Stimulated activated CD4-positive, alpha-beta T cell treated with anti-CD3 and anti-CD28 coated beads, Interleukin-15, amount 100 ng/mL, for 48 hours (primary cell): ENCODE results near the gene S100A8.
A peak's percentile ranks its signal among the peaks of the same experiment; 100 is the strongest.

Source experiments
- DNase-seq, 2 donors: peaks; one replicate each; pipeline ENCODE4 v3.0.0-alpha.2; 2020; ENCODE audit warnings: low read depth in 2 of 2

The S100A8 gene

DNA sequence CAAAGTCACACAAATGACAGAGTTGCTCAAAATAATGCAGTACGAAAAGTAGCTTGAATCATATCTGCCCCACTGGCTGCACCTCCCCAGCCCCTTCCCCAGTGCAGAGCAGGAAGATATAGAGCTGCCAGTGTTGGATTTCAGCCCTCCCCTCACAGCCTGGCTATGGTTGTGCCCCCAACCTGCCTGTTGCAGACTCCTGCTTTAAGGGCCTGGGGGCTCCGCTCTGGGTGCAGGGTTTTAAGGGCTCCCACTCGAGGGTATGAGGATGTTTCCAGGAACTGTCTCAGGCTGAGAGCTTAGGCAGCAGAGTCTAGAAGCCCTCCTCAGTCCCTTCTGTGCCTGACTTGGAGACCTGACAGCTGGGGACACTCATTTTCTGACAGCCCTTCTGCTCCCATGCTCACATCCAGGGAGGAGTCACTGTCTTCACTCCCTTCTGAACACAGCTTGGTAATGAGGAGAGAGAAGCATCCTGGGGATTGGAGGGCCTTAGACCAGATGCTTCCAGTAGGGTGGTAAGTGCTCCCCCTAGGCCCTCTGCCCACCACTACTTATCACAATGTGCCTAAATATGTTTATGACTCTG is 28.6 kb downstream of the S100A8 start:
- DNase-seq: no peak

DNA sequence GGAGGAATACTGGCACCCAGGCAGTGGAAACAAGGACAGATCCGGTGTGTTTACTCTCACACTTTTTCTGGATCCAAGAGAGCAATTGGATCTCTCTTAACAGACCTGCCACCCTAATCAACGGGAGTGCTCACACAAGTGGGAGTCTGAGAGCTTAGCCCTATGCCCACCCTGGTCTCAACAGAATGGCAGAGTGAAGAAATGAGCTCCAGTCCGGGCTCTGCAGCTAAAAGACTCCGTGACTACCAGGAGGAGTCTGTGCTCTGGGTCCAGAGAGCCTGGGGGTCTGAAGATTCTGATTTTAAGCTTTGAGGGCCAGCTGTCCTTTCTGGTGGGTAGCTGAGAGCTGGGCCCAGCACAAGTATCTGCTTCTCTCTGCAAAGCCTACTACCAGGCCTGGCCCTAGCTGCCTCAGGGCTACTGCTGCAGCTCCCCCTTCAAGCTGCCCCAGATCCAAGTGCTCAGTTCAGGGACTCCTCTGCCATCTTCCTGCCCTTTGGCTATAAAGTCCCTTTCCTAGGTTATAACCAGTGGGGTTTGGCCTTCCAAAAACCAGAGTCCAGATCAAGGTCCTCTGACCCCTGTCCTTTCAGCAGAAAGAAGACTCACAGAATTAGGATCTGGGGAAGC is 29.3 kb downstream of the S100A8 start:
- no peak for DNase-seq

DNA sequence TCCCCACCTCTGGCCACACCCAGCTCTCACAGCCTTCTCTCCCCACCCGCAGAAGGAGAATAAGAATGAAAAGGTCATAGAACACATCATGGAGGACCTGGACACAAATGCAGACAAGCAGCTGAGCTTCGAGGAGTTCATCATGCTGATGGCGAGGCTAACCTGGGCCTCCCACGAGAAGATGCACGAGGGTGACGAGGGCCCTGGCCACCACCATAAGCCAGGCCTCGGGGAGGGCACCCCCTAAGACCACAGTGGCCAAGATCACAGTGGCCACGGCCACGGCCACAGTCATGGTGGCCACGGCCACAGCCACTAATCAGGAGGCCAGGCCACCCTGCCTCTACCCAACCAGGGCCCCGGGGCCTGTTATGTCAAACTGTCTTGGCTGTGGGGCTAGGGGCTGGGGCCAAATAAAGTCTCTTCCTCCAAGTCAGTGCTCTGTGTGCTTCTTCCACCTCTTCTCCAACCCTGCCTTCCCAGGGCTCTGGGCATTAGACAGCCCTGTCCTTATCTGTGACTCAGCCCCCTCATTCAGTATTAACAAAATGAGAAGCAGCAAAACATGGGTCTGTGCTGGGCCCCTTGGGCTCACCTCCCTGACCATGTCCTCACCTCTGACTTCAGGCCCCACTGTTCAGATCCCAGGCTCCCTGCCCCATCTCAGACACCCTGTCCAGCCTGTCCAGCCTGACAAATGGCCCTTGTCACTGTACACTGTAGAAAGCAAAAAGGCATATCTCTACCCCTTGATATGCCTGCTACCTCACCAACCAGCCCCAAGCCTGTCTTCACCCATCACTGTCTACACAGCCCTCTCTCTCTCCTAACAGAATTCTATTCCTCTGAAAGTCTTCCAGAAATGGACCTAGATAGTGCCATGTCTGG is 30.0 kb downstream of the S100A8 start:
- DNase-seq: no peak

DNA sequence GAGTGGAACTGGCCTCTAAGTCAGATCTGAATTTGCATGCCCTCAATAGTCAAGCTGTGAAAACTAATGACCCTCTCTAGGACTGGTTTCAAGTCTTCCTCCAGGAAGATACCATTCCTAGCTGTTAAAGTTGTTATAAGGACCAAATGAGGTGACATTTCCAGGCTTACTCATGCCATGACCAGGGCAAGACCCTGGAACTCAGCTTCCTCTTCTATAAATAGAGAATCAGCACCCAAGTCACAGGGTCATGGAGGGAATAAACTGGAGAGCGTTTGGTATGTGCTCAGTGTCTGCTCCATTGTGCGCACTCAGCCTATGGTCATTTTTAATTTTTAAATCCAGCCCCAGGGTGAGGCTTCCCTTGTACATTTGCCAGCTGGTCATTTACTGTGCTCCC is 30.7 kb downstream of the S100A8 start:
- no peak for DNase-seq

DNA sequence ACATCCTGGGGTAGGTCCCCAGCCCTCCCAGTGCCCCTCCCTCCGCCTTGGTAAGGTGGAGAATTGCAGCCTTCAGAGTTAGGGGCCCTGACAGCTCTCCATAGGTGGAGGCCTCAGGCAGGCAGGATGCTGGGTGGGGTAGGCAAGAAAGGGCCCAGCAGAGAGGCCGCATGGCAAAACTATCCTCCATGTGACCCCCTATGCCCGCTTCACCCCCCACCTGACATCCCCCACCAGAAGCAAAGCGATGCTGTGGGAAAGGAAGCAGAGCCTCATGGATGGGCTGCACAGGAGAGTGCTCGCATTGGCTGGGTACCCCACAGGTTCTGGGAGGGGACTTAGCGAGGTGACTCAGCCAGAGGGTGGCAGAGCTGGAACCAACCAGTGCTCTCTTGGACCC is 31.6 kb downstream of the S100A8 start:
- no peak for DNase-seq

DNA sequence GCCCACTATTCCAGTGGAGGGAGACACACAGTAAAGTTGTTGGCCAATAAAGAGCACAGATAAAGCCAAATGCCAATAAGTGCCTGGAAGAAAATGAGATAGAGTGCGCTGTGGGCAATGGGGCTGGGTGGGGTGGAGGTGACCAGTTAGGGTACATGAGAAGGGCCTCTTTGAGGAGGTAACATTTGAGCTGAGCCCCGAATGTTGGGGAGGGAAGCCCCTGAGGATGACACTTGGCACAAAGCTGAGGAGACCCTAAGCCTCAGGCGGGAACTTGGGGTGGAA is 32.2 kb downstream of the S100A8 start:
- no peak for DNase-seq

DNA sequence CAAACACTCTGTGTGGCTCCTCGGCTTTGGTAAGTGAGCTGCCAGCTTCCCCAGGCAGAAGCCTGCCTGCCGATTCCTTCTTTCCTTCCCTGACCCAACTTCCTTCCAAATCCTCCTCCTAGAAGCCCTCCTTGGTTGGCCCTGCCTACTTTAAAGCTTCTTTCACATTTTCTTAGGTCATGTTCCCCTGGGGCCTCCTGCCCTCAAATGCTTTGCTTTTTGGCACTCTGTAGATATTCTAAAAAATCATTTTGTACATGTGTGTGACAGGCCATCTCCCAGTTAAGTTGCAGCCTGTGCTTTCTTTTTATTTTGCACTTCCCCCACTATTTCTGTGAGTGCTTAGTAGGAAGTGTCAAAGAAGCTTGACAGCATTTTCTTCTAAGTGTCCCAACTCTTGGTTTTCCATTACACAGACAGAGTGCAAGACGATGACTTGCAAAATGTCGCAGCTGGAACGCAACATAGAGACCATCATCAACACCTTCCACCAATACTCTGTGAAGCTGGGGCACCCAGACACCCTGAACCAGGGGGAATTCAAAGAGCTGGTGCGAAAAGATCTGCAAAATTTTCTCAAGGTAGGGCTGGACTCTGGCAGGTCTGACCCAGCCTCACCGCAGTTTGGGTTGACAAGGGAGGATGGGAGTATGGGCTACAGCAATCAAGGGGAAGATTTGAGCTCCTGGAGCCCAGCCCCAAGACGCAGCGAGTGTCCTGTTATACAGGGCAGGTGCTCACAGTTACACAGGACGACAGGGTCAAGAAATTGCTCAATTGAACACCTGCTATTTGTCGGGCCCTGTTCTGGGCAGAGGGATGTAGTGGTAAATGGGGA is 32.8 kb downstream of the S100A8 start, which contains the start of gene S100A9:
TSS of gene S100A9 (plus strand) at position 2 of the 838 bp plus-strand sequence. CDS start at position 432, 430 bp downstream.
- DNase-seq: no peak

DNA sequence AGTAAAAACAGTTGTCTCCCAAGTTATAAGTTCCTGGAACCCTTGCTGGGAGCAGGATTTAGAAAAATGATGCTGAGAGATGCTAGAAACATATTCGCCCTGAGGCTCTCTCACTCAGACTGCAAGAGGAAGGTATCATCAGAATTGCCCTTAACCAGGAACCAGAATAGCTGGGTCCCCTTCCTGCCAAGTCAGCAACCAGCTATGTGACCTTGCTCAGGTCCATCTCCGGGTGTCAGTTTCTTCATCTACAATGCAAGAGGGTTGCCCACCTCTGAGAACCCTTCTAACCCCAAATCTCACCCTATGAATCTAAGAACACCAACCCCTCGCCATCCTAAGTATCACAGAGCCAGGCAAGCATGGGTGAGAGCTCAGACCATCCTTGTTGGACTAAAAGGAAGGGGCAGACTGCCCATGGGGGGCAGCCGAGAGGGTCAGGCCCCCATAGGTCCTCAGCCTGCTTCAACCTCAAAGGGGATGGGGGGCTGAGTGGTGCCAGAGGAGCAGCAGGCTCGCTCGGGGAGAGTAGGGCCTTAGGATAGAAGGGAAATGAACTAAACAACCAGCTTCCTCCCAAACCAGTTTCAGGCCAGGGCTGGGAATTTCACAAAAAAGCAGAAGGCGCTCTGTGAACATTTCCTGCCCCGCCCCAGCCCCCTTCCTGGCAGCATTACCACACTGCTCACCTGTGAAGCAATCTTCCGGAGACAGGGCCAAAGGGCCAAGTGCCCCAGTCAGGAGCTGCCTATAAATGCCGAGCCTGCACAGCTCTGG is 33.6 kb downstream of the S100A8 start:
- DNase-seq: no peak

DNA sequence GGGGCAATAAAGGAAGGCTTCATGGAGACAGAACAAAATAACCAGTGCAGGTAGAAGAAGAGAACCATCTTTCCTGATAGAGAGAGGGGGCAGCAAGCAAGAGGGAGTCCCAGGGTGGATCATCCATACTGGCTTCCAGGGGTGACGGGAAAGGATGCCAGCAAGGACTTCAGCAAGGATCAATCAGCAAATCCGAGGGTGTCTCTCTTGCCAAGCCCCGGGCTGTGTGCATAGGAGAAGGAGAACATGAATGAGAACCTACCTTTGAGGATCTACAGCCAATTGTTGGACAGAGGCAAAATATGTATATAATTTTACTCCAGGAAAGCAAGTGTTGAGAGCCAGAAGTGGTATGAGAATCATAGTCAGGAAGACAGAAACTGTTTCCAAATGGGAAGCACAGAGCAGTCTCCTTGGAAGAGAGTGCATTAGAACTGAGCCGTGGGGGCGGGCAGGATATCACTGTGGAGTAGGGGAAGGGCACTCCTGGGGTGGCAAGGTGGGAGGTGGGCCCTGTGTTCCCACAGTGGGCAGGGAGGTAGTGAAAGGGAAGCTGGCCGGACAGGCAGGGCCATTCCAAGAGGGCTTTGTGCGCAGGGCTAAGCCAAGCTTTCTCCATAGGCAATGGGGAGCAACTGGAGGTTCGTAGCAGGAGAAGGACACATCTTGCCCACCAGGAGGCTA is 34.3 kb downstream of the S100A8 start:
- no peak for DNase-seq

DNA sequence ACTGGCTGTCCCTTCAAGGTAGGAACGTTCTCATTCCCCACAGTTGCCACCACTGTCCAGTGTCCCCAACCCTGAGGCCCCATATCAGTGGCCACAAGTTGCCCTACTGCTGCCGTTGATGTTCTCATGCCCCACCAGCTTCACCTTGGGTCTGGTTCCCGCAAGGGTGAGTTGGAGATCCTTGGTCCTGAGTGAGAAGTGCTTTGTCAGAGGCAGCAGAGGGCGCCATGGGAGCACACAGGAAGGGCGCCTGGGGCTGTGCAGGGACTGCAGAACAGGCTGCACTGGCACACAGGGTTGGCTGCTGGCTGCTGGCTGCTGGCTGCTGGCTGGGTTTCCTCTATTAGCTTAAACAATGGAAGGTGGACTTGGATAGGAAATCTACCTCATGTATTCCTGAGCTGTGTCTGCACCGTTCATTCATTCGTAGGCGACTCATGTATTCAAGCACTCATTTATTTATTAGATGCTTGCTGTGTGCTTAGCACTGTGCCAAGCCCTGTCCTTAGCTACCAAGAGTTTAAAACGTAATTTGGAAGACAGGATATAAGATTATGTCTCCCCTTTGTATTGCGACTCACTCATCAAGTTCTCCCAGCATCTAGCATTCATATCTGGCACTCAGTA is 35.3 kb downstream of the S100A8 start:
- DNase-seq: peak; percentile 29 to 32

DNA sequence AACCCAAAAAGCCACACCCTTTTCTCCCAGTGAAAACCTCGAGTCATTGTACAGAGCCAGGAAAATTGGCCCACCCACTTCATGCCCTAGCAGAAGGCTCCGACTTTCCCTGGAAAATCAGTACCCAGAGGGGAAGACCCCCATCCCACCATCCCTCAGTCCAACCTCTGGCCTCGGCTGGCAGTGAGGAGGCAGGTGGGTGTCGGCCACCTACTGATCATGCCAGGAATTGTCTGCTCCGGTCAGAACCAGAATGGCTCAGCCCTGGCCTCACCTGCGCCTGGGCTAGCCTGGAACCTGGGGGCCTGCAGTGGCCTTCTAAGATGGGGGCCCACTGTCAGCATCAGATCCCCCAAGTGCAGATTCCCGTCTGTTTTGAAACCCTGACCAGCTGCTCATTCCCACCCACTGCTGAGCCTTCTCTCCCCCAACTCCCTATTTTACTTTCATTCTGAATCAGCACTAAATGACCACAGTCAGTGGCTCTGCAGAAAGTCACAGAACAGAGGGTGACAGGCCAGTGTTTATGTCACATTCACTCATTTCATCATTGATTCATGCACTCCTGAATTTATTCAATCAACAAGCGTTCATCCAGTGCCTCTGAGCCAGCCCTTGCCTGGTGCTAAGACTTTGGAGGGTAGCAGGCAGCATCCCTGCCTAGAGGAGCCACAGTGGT is 36.2 kb downstream of the S100A8 start:
- DNase-seq: no peak

DNA sequence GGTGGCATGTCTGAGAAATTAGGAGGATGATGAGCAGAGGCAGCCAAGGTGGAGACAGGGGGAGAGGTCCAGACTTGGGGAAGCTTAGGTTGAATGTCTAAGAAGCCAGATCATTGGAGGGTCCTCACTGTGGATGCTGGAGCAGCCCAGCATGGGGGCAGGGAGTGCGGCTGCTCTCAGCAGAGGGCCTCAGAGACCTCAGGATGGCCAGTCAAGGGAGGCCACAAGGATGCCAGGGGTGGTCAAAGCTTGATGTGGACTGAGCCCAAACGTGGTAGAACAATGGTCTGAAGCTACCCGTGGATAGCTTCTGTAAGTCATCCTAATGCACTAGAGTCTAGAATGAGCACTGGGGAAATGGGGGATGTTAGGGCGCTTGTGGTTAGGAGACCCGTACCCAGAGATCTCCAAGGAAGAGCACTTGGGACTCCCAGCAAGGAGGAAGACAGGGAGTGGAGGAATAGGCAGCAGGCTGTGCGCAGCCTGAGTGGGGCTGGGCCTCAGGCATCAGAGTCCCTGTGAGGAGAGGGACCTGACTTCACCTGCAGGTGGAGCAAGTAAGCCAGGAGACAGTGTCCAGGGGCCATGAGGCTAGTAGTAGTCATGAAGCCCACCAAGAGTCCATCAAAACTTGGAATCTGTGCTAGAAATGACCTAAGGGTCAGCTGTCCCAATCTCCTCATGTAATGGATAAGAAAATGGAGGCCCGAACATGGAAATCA is 37.5 kb downstream of the S100A8 start:
- DNase-seq: no peak

DNA sequence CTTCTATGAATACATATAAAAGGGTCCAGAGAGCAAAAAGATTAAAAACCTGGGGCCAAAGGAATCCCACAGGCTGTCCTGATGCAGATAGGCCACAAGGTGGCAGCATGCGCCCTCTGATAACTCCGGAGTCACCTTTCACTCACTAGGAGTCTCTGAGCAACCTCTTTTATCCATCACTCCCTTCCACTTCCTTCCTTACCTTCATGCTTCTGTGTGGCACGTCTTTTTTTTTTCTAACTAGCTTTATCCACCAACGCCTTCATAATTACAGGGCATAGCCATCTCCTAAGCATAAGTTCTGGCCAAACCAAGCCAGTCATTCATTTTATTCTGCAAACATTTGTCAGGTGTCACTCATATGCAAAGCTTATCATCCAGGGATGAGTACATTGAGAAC is 38.4 kb downstream of the S100A8 start:
- peak; percentile 43 to 48 for DNase-seq

DNA sequence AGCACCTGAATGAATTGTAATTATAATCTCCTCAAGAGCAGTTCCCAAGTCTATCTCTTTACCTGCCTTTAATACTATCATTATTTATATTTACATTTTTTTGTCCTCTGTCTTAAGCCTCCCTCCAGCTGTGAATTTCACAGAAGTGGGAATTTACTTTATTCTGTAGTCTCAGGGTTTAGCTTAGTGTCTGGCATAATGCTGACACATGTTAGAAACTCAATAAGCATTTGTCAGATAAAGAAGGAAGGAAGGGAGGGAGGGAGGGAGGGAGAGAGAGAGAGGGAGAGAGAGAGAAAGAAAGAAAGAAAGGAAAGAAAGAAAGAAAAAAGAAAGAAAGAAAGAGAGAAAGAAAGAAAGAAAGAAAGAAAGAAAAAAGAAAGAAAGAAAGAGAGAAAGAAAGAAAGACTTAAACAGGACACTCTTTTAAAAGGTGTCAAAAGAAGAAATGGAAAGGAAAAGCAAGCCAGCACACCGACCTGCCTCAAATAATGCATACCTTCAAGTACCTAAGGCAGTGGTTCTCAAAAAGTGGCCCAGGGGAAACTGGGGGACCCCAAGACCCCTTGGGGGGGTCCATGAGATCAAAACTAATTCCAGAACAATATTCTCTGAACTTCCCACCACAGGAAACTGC is 40.4 kb downstream of the S100A8 start:
- DNase-seq: no peak

DNA sequence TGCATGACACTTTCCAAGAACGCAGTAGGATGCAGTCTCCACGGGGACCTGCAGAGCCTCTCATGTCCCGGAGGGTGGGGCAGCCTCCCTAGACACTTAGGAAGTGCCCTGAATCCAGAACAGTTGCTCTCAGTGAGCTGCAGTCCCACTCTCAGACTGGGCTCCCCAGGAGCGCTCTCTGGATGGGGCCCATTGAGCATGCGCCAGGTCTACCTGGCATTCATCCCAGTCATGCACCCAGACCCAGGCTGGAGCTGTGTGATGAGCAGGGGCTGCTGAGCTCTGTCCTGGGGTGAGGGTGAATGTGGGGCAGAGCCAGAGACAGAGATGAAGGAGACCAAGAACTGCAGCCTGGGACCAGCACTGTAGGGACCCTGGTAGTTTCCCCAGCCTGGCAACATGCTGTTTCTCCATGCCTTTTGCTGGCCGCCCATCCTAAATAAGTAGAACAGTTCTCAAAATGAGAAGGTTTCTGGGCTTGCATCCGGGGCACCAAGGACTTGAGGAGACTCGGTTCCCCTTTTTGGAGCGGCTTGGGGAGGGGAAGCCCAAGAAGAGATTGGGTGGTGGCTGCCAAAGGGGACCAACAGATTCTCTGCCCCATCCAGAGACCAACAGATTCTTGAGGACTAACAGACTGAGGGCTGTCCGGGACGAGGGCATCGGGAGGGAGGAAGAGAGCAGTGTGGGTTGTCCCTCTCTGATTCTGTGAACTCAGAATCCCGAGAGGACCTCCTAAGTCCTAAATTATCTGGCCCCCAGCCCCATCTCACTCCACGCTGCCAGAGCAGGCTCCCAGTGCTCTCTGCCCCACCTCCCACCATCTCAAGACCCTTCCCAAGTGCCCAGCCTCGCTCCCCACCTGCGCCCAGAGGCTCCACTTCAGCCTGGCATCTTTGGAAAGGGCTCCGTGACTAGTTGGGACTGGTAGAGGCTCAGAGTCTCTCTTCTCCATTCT is 41.2 kb downstream of the S100A8 start:
- no peak for DNase-seq

DNA sequence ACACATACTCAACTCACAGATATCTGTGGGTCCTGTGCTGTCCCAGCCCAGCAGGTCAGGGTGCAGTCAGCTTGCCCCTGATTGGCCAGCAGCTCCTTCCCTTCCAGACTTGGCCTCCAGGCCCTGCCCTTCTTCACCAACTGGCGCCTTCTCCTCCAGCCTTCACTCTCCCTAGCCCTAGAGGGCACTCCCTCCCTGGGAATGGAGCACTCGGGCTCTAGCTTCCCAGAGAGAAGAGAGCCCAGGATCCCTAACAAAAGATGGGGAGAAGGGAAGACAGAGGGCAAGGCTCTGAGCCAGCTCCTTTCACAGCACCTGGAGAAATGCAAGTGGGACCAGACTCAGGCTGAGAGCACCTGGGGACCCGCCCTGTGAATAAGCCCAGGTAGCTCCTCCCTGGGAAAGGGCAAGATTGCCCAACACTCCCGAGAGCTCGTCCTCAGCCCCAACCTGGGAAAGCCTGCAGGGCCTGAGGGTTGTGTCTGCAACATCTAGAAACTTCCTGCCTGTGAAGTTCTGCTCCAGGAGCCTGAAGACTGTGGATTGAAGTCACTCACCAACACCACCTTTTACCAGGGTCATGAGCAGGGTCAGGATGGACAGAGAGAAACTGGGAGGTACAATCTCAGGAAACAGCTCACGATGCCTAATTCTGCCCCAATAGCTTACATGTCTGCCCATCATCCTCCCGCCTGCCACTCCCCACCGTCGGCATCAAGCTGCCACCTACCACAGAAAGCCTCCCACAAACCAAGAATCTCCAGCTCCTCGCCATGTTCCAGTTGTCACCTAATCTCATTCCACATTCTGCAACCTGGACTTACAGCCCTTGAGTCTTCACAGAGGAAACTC is 42.1 kb downstream of the S100A8 start, which contains the start of gene PGLYRP4:
TSS of gene PGLYRP4 (minus strand) at position 331 of the 852 bp plus-strand sequence. CDS start 909 bp downstream, outside the sequence.
- no peak for DNase-seq
